Panc1 (cell line): ENCODE measurements around the gene PLCB1. TPM values are rescaled to one million over a fixed set of nuclear protein-coding genes. Genes with fewer than 3 reads are reported as not detected.
"Not testable (repeated sequence)": the region's sequence is repeated elsewhere in the genome, so short reads cannot be mapped to it uniquely, and the experiment has no call there.

ENCODE experiments used
- ATAC-seq: fragments of 200-7000 bp; cut with Tn5 transposase; 2 replicates; pipeline ENCODE4 v1.9.1; 2020; ENCODE audit warnings: mild to moderate bottlenecking, moderate library complexity
- BruUV-seq: library from RNA; stranded (reverse); fragments of 400-500 nt; replicated peaks from 2 replicates; lab custom pipeline; 2021; lab: Mats Ljungman, UMichigan
- CTCF ChIA-PET: fragments of 300-600 bp; sonication (Branson Sonifier 250); formaldehyde crosslinking; loops from one replicate; lab custom pipeline; 2022; ENCODE audit warnings: antibody characterized with exemption; lab: Charles Lee
- POLR2A ChIA-PET: fragments of 300-600 bp; sonication (Branson Sonifier 250); formaldehyde crosslinking; loops from one replicate; lab custom pipeline; 2022; ENCODE audit warnings: antibody characterized with exemption; lab: Charles Lee
- DNase-seq: peaks from one replicate; pipeline ENCODE4 v3.0.0-alpha.2; 2010; ENCODE audit warnings: low read depth, low spot score
- H3K27ac ChIP-seq: 2 replicates; pipeline ENCODE4 v1.5.1; 2011; ENCODE audit warnings: mild to moderate bottlenecking, low read length, inconsistent platforms
- H3K27me3 ChIP-seq: fragments of 200-500 bp; sonication (Bioruptor generic); 2 replicates; pipeline ENCODE4 v1.6.0; 2014; ENCODE audit warnings: low read length, inconsistent platforms; ENCODE audit not compliant: control insufficient read depth, insufficient read depth
- H3K36me3 ChIP-seq: fragments of 200-500 bp; sonication (Bioruptor generic); 2 replicates; pipeline ENCODE4 v1.5.1; 2014; ENCODE audit warnings: inconsistent platforms, mild to moderate bottlenecking, low read length, moderate library complexity; ENCODE audit not compliant: control insufficient read depth, insufficient read depth
- H3K4me1 ChIP-seq: 2 replicates; pipeline ENCODE4 v1.5.1; 2011; ENCODE audit warnings: inconsistent platforms, mild to moderate bottlenecking, low read length, moderate library complexity; ENCODE audit not compliant: control insufficient read depth, insufficient read depth
- H3K4me3 ChIP-seq, 2 experiments: 2 replicates each; pipeline ENCODE4 v1.5.1; 2011 to 2012; ENCODE audit warnings: low read depth in 2 of 2, low read length in 2 of 2, mild to moderate bottlenecking in 2 of 2, inconsistent platforms in 1 of 2, moderate library complexity in 1 of 2
- H3K9me3 ChIP-seq: fragments of 200-500 bp; sonication (Bioruptor generic); 2 replicates; pipeline ENCODE4 v1.5.1; 2014; ENCODE audit warnings: low read depth, mild to moderate bottlenecking, inconsistent platforms, low read length, moderate library complexity; ENCODE audit not compliant: control insufficient read depth, insufficient read depth
- POLR2AphosphoS5 ChIP-seq: IDR thresholded peaks from 2 replicates; pipeline ENCODE4 v1.6.1; 2012; ENCODE audit warnings: mild to moderate bottlenecking, low read depth, low read length, moderate library complexity
- SIN3A ChIP-seq: IDR thresholded peaks from 2 replicates; pipeline ENCODE4 v1.6.1; 2012; ENCODE audit warnings: low read depth, mild to moderate bottlenecking, low read length, moderate library complexity, borderline replicate concordance; ENCODE audit not compliant: insufficient read depth
- TCF7L2 ChIP-seq: IDR thresholded peaks from 2 replicates; pipeline ENCODE4 v1.6.1; 2011; ENCODE audit warnings: mild to moderate bottlenecking, low read depth, low read length, inconsistent platforms
- in situ Hi-C: cut with HindIII; loops from 2 replicates; pipeline ENCODE4 v1.10.0; 2016; ENCODE audit warnings: low sequenced_read_pairs, low pct_unique_long_range_greater_than_20kb
- intact Hi-C: fragments of 100-400 bp; cut with micrococcal nuclease; formaldehyde crosslinking; loops from one replicate; pipeline ENCODE4 v1.10.0; 2022; ENCODE audit not compliant: unreplicated experiment
- total RNA-seq: library from RNA; stranded (reverse); gene quantifications from one replicate; pipeline ENCODE4 v1.2.1, GENCODE V29; 2021; ENCODE audit not compliant: unreplicated experiment
- TF ChIP-seq, protein P1 (sequence below), 2 experiments: IDR thresholded peaks; 2 replicates each; pipeline ENCODE4 v1.6.1; 2011 to 2012; ENCODE audit warnings: low read depth in 2 of 2, control low read depth in 1 of 2, low read length in 1 of 2, mild to moderate bottlenecking in 1 of 2, moderate library complexity in 1 of 2; ENCODE audit not compliant: insufficient read depth in 1 of 2
- TF ChIP-seq, protein P2 (sequence below): fragments of 450-650 bp; IDR thresholded peaks from 2 replicates; pipeline ENCODE4 v1.5.1; 2017; ENCODE audit warnings: mild to moderate bottlenecking

Gene PLCB1
- total RNA-seq, 1 experiment from 2014 or later = 0.59 TPM

DNA sequence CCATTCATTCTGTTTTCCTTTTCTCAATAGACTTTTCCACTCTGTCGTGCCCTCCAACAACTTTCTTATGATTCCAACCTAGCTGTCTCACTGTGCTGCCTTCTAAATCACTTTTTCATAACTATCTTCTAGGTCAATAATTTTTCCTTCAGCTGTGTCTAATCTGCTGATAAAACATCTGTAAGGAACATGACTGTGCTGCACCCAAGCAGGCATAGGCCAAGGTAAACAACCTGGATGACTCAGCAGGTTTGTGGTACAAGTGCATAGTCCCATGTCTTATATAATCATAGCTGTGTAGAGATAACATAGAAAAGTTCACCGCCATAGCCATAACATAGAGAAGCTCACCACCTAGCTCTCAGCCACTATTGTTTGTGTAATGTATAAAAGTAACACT lies 332.3 kb downstream of the PLCB1 start:
- ChIA-PET CTCF (no interaction called here), POLR2A (no interaction called here)
- H3K9me3 ChIP-seq = no peaks in the 10 kb centered on the region
- no peak for DNase-seq
- ATAC-seq = no peak
- intact Hi-C loops = no loop called here
- H3K27ac ChIP-seq = no peak overlapping the region
- H3K27me3 ChIP-seq = no peaks in the 10 kb centered on the region
- H3K36me3 ChIP-seq = no peaks in the 10 kb centered on the region
- TF ChIP-seq SIN3A = no peak
- TF ChIP-seq, protein P1, sequence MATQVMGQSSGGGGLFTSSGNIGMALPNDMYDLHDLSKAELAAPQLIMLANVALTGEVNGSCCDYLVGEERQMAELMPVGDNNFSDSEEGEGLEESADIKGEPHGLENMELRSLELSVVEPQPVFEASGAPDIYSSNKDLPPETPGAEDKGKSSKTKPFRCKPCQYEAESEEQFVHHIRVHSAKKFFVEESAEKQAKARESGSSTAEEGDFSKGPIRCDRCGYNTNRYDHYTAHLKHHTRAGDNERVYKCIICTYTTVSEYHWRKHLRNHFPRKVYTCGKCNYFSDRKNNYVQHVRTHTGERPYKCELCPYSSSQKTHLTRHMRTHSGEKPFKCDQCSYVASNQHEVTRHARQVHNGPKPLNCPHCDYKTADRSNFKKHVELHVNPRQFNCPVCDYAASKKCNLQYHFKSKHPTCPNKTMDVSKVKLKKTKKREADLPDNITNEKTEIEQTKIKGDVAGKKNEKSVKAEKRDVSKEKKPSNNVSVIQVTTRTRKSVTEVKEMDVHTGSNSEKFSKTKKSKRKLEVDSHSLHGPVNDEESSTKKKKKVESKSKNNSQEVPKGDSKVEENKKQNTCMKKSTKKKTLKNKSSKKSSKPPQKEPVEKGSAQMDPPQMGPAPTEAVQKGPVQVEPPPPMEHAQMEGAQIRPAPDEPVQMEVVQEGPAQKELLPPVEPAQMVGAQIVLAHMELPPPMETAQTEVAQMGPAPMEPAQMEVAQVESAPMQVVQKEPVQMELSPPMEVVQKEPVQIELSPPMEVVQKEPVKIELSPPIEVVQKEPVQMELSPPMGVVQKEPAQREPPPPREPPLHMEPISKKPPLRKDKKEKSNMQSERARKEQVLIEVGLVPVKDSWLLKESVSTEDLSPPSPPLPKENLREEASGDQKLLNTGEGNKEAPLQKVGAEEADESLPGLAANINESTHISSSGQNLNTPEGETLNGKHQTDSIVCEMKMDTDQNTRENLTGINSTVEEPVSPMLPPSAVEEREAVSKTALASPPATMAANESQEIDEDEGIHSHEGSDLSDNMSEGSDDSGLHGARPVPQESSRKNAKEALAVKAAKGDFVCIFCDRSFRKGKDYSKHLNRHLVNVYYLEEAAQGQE (IDR thresholded peaks at IDR 0.05; ENCODE audit: insufficient read depth in 1 of 2, low read depth in 2 of 2, low read length in 1 of 2) = no peak
- TF ChIP-seq TCF7L2 = no peak
- TF ChIP-seq POLR2AphosphoS5 = no peak
- TF ChIP-seq, protein P2, sequence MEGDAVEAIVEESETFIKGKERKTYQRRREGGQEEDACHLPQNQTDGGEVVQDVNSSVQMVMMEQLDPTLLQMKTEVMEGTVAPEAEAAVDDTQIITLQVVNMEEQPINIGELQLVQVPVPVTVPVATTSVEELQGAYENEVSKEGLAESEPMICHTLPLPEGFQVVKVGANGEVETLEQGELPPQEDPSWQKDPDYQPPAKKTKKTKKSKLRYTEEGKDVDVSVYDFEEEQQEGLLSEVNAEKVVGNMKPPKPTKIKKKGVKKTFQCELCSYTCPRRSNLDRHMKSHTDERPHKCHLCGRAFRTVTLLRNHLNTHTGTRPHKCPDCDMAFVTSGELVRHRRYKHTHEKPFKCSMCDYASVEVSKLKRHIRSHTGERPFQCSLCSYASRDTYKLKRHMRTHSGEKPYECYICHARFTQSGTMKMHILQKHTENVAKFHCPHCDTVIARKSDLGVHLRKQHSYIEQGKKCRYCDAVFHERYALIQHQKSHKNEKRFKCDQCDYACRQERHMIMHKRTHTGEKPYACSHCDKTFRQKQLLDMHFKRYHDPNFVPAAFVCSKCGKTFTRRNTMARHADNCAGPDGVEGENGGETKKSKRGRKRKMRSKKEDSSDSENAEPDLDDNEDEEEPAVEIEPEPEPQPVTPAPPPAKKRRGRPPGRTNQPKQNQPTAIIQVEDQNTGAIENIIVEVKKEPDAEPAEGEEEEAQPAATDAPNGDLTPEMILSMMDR = no peak
- H3K4me1 ChIP-seq = no peaks in the 10 kb centered on the region
- no TSS peak for BruUV-seq
- H3K4me3 ChIP-seq = no peak overlapping the region
- in situ Hi-C loops = no loop called here

DNA sequence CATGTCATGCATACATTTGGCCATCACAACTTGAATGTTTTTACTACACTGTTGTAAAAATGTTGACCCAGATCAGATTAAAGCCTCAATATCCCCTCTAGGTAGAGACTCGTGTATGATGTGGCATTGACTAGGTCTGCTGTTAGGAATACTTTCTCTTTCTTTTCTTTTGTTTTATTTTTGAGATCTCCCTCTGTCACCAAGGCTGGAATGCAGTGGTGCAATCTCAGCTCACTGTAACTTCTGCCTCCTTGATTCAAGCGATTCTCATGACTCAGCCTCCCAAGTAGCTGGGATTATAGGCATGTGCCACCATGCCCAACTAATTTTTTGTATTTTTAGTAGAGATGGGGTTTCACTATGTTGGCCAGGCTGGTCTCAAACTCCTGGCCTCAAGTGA lies 334.7 kb downstream of the PLCB1 start:
- H3K9me3 ChIP-seq, H3K27me3 ChIP-seq, intact Hi-C loops, H3K4me1 ChIP-seq, POLR2A ChIA-PET, in situ Hi-C loops, BruUV-seq, H3K36me3 ChIP-seq, H3K4me3 ChIP-seq, DNase-seq, CTCF ChIA-PET, ATAC-seq, H3K27ac ChIP-seq: not testable (repeated sequence)

DNA sequence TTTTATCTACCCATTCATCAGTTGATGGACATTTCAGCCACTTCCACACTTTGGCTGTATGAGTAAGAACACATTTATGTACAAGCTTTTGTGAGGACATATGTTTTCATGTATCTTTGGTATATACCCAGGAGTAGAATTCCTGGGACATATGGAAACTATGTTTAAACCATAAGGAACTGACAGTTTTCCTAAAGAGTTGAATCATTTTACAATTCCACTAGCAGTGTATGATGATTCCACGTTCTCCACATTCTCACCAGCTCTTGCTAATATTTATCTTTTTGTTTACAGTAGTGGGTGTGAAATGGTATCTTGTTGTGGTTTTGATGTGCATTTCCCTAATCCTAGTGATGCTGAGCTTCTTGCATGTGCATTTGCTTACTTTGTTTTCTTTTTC lies 338.1 kb downstream of the PLCB1 start:
- in situ Hi-C loops (no loop called here), intact Hi-C loops (no loop called here)
- H3K9me3 ChIP-seq = no peaks in the 10 kb centered on the region
- ChIA-PET CTCF (no interaction called here), POLR2A (no interaction called here)
- H3K27ac ChIP-seq = no peak overlapping the region
- TF ChIP-seq, protein P1 (IDR thresholded peaks at IDR 0.05; ENCODE audit: insufficient read depth in 1 of 2, low read depth in 2 of 2, low read length in 1 of 2) = no peak
- TF ChIP-seq TCF7L2 = no peak
- H3K27me3 ChIP-seq = no peaks in the 10 kb centered on the region
- ATAC-seq (no peak), DNase-seq (no peak)
- no TSS peak for BruUV-seq
- no peaks in the 10 kb centered on the region for H3K4me1 ChIP-seq
- no peak overlapping the region for H3K4me3 ChIP-seq
- no peaks in the 10 kb centered on the region for H3K36me3 ChIP-seq
